ENCODE results near the gene PDE4DIP.
"Not testable (repeated sequence)": the region's sequence is repeated elsewhere in the genome, so short reads cannot be mapped to it uniquely, and the experiment has no call there.

GRCh38 chr1:148890075-148890568 is 45.9 kb downstream of the PDE4DIP start:
- TF ChIP-seq CTCF, POLR2A (IDR thresholded peaks at IDR 0.05): not testable (repeated sequence)
